ENCODE results near the gene PUM2.

The PUM2 gene

GRCh38 chr2:20231159-20231558 is 119.5 kb downstream of the PUM2 start:
- DNase-seq (ENCODE audit: low read depth in 2 of 2), result no peak

DNA sequence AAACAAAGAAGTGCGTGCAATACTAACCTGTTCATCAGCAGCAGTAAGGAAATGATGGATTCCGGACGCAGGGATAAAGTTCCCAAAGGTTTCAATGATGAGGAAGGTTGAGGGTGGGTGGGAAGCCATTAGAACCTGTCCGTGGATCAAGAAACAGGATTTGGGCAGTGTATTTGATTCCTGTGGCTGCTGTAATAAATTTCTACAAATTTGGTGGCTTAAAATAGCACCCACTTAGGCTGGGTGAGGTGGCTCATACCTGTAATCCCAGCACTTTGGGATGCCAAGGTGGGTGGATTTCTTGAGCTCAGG is 120.6 kb downstream of the PUM2 start:
- no peak for DNase-seq (ENCODE audit: low read depth in 2 of 2)

DNA sequence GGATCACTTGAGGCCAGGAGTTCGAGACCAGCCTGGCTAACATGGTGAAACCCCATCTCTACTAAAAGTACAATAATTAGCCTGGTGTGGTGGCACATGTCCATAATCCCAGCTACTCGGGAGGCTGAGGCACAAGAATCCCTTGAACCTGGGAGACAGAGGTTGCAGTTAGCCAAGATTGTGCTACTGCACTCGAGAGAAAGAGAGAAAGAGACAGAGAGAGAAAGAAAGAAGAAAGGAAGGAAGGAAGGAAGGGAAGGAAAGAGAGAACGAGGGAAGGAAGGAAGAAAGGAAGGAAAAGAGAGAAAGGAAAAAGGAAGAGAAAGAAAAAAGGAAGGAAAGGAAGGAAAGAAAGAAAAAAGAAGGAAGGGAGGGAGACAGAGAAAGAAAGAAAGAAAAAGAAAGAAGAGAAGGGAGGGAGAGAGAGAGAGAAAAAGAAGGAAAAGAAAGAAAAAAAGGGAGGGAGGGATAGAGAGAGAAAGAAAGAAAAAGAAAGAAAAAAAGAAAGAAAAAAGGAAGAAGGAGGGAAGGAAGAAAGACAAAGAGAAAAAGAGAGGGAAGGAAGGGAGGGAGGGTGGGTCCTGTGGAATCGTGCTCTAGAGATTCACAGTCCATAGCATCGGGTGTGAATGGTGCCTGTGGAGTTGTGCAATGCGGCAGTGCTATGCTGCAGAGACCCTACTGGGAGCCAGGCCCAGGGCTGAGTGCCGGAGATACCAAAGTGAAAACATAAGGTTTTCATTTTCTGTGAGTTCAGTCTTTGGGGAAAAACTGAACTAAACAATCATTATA is 121.1 kb downstream of the PUM2 start:
- DNase-seq (ENCODE audit: low read depth in 2 of 2), result no peak

DNA sequence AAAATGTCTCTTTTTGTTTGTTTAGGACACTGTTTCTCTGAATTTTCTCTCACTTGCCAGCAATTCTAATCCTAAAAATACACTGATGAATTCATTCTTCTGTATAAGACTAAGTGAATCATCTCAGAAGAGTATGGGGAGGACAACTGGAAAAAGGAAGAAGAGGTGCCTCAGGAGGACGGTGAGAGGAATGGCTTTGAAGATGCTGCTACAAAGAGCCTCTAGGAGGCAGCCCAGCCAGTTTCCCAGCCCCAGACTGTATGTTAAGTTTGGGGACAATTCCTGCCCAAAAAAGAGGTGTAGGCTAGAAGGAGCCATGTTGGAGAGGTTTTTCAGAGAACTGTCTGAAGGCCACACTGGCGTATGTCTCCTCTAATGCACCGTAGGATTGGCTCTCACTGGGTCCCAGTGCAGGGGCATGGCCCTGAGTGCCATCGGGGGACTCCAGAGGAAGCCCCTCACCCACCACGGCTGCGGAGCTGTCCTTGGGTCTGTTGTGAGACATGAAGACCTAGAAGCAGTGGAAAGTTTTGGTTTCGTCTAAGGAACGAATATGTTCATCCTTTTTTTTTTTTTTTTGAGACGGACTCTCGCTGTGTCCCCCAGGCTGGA is 122.6 kb downstream of the PUM2 start:
- DNase-seq (ENCODE audit: low read depth in 2 of 2), result no peak

DNA sequence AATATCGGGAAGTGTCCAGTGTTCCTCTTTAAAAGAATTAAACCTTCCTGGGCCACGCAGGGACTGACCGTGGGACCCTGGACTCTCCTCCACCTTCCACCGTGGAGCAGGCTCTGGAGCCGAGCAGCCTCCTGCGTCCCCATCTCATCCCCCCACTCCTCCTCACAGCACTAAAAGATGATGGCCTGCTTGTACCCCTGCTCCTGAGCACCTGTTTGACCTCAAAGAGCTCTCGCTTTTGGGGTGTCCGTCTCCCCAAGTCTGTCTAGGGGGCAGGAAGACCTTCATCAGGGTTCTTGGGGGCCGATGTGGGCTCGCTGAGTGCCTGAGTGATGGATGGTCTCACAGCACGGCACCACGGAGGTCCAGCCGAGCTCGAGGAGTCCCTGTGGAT is 124.5 kb downstream of the PUM2 start:
- no peak for DNase-seq (ENCODE audit: low read depth in 2 of 2)

- DNase-seq (ENCODE audit: low read depth in 2 of 2), result peak; percentile 18 to 26
Measured at GRCh38 chr2:20225294-20226151, 125.1 kb downstream of the PUM2 start.

GRCh38 chr2:20224716-20225293 is 125.8 kb downstream of the PUM2 start, which contains the start of gene SDC1:
Gene SDC1 (minus strand): TSS chr2:20225130. CDS start chr2:20224867, 263 bp downstream.
- DNase-seq (ENCODE audit: low read depth in 2 of 2), result no peak

- no peak for DNase-seq (ENCODE audit: low read depth in 2 of 2)
Measured at GRCh38 chr2:20224164-20224715, 126.4 kb downstream of the PUM2 start.

DNA sequence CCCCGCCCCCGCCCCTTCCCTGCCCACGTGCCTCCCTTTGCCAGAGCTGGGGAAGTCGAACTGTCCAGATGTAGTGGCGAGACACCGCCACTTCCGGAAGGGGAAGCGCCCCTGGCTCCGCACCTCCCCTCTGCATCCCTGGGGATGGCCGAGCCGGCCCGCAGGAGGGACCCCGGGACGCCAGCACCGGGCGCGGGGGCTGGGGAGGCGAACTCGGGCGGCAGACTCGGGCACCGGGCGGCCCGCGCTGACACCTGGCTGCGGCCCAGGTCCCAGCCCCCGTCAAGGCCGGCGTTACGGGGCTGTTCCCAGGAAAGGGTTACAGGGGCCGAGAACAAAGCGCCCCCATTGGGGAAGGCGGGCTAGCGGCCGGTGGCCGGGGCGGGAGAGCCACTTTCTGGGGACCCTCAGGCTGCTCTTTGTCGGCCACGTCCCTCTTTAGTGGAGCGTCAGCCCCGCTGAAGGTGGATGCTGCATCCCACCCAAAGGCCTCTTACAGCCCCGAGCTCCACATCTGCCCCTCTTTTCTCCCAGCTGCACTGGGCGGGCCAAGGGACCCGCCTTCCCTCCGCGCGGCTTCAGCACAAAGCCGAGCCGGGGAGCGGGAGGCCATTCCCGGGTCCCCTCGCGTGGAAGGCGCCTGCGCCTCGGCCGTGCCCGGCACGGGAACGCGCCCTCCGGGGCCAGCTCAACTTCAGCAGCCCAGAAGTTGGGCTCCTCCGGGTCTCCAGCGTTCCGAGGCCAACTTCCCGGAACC is 127.1 kb downstream of the PUM2 start:
- no peak for DNase-seq (ENCODE audit: low read depth in 2 of 2)

DNA sequence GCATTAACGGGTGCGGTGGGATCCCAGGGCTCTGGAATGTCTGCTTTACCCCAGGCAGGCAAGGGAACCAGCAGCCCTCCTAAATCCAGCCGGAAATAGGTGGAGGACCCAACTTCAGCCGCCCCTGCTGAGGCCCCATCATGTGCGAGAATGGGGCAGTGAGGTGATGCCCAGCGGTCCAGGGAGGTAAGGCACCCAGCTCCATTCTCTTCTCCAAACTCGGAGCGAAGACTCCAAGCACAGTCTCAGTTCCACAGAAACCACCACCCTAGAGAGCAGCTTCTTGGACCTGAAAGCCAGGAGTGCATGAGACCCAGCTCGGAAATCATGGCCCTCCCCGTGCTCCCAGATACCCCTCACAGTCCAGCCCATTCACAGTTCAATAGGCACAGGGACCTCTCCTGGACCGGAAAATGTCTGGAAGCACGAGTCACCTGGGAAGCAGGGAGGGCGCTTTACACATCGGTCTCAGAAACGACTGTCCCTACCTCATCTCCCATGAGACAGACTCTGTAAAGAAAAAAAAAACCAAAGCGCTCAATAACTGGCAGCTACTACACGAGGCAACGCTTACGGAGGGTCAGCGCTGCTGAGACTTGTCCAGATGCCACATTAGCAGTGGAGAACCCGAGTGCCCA is 127.8 kb downstream of the PUM2 start:
- no peak for DNase-seq (ENCODE audit: low read depth in 2 of 2)

DNA sequence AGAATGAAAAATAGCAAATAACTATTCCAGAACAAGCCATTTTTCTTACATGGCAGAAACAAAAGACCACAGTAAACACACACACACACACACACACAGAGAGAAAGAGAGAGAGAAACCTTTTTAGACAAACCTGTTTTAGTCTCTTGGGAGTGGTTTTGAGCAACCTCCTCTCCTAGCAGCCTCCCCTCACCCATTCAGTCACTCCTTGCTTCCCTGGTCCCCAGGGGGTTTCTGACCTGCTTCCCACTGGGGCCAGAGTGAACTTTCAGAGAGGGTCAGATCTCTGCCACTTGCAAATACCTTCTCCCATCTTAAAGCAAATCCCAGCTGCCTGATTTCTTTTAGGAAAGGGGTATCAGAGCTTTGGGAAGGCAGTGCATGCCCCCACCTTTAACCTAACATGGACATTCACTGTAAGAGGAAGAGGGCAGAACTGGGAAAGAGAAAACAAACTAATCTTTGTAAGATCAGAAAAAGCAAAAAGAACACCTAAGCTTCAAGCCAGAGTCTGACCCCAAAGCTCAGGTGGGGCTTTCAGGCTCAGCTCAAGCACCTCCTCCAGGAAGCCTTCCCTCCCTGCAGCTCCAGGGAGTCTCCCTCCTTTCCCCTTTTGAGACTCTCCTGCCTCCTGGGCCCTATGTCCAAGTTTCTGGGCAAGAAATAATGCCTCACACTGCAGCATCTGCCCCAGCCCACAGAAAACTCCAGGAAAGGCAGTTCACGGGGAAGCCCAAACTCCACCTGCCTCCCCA is 128.5 kb downstream of the PUM2 start:
- no peak for DNase-seq (ENCODE audit: low read depth in 2 of 2)

- no peak for DNase-seq (ENCODE audit: low read depth in 2 of 2)
Measured at GRCh38 chr2:20221555-20221973, 129.1 kb downstream of the PUM2 start.

DNA sequence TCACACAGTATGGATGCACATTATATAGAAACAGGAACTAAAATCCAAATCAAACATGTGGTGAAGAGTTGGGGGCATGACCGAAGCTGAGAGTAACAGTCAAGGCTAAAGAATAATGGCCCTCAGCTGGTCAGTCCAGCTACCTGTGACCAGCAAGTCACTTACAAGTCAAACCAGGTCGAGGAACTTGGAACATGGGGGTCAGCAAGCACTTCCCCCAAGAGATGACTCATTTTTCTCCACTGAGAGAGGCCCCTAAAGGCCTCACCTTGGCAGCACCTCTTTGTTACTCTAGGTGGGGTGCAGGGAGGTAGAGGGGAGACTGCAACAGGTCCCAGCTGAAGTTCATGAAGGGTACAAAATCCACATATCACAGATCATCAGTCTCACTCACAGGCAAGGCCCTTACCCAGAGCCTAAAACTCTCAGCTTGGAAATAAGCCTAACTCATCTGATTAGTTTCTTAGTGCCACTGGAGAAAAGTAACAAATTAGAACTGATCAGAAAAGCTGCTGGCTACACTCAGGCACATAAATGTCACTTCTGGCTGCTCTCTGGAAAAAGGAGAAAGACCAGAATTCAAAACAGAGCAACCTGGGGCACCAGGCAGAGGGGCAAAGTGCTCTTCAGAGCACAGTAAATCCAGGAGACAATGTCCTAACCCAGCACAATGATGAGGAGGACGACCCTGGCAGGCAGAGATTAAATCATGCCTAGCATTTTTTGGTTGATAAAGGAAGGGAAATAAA is 129.7 kb downstream of the PUM2 start:
- no peak for DNase-seq (ENCODE audit: low read depth in 2 of 2)

GRCh38 chr2:20219763-20220380 is 130.8 kb downstream of the PUM2 start:
- no peak for DNase-seq (ENCODE audit: low read depth in 2 of 2)

DNA sequence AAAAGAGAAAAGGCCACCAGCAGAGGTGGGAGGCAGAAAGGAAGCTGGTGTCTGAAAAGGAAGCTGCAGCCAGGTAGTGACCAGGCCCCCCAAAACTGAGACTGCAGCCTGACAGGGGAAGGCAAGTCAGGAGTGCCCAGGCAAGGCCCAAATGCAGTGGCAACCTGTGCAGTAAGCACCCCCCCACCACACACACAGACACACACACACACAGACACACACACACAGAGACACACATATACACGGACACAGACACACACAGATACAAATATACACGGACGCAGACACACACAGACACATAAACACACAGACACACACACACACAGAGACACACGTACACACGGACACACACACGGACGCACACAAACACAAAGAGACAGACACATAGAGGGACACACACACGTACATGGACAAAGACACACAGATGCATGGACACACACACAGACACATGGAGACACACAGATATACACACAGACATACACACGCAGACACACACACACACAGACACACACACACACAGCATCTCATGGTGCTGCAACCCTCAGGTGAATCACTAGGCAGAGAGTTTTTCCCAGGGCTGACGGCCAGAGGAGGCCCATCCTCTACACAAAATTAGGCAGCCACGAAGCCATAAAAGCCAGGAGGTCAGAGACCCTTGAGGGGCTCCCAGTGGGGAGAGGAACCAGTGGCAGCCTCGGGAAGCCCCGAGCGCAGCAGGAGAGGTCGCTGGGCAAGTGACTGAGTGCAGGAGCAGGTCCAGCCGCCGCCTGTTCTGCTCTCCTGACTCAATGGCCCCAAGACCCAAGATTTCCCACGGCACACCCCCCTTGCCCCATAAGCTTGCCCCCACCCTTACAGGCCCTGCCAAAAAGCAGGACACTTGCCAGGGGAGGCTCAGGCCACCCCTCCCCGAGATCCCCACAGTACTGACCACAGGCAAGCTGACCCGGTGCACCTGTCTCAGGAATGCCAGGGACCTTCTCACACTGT is 132.0 kb downstream of the PUM2 start:
- no peak for DNase-seq (ENCODE audit: low read depth in 2 of 2)

DNA sequence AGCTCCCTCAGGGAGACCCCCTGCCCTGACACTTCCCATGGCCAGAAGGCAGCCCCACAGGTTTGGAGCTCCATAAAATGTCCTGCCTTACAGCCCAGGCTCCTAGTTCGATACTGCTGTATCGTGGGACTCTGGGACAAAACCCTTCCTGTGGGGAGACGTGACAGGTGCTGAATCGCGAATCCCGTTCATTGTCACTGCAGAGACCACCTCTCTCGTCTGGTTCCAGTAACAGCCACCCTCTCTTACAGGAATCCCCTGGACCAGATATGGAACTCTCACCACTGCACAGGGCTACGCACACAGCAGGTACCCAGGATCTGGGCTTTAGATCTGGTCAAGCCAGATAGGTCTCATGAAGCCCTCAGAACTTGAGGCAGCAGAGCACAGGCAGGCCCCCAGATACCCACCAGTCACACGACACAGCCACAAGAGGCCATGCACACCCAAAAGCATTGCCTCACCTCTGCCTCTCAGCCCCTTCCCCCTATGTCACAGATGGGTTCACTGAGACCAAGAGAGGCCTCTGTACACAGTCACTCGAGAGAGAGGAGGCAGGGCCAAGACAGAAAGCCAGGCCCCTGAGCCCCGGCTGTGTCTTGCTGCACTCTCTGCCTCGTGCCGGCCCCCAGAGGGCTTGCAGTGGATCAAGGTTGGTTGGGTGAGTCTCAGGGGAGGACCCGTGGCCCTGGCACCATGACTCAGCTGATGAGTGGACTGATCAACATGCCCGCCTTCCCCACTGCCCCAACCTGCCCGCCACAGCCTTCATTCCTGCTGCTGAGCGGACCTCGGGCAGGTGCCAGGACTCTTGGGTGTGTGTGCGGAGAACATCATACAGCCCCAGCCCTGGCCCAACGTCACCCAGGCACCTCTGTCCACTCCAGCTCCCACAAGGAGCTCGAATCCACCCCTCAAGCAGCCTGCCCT is 133.3 kb downstream of the PUM2 start:
- DNase-seq (ENCODE audit: low read depth in 2 of 2), result no peak

Measured in stimulated activated CD4-positive, alpha-beta T cell treated with anti-CD3 and anti-CD28 coated beads, Interleukin-15, amount 100 ng/mL, for 48 hours (primary cell).